Activated naive CD4-positive, alpha-beta T cell treated with Interleukin-2 at 50 U/mL for 16 hours (primary cell): ENCODE measurements around the gene DUSP22.

Source experiments
- DNase-seq: peaks from one replicate; pipeline ENCODE4 v3.0.0-alpha.2; 2020

DUSP22 gene

DNA sequence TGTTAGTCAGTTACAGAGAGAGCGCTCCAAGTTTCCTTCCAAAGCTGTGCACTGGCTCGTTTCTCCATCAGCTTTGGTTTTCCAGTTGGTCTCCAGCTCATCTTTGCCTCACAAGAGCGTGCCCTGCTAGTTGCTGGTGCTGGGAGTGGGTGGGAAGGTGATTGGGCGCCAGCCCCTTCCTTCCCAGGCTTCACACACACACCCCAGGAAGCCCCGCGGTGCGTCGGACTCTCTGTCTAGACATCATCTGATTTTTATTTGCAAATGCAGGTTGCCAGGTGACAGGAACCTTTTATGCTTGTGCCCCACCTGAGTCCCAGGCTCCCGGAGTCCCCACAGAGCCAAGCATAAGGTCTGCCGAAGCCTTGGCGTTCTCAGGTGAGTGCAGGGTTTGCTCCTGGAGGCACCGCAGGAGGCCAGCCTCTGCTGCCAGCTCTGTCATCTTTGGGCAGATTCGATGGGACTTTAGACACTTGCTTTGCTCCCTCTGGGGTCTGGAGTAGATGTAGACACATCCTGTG is 106.3 kb downstream of the DUSP22 start:
- DNase-seq: no peak

GRCh38 chr6:399785-400534 is 107.7 kb downstream of the DUSP22 start:
- peak; percentile 60 for DNase-seq

GRCh38 chr6:400815-401214 is 108.5 kb downstream of the DUSP22 start:
- no peak for DNase-seq
